LoVo (cell line): ENCODE data around the gene CRB2.

Experiments used
- DNase-seq: peaks from one replicate; pipeline ENCODE4 v3.0.0-alpha.2; 2016; ENCODE audit warnings: low spot score

The CRB2 gene

DNA sequence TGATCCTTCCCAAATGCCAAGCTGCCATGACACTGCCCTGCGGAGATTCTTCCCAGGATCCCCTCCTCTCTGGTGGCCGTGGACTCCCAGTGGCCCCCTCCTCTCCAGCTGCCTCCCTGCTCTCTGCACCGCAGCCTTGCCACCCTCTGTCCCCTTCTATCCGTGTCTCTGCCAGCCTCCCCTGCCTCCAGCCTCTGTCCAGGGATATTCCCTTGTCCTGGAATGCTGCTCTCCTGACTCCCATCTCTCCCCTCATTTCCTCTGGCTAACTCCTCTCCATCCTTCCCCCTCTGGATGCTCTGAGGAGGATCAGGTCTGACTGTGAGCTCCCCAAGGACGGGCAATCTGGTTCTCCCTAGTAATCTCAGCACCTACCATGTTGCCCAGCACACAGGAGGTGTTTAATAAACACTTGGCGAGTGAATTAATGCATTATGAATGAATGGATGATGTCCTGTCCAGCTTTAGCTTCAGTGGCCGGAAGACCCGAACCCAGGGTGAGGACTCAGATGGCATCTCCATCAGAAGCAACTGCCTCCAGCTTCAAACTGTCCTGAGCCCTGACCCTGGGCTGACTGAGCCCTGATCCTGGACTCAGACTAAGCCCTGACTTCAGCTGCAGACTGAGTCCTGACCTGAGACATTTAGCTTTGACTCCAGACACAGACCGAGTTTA lies 7.5 kb upstream of the CRB2 start:
- no peak for DNase-seq

DNA sequence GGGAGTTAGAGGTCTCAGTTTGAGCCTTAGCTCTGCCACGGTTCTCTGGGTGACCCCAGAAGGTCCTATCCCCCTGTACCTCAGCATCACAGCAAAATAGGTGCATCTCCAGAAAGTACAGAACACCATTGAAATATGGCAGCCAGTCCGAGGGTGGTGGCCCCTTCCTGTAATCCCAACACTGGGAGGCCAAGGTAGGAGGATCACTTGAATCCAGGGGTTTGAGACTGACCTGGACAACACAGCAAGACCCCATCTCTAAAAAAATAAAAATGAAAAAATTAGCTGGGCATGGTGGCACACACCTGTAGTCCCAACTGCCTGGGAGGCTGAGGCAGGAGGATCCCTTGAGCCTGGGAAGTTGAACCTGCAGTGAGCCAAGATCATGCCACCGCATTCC lies 7.0 kb upstream of the CRB2 start:
- DNase-seq, result no peak

DNA sequence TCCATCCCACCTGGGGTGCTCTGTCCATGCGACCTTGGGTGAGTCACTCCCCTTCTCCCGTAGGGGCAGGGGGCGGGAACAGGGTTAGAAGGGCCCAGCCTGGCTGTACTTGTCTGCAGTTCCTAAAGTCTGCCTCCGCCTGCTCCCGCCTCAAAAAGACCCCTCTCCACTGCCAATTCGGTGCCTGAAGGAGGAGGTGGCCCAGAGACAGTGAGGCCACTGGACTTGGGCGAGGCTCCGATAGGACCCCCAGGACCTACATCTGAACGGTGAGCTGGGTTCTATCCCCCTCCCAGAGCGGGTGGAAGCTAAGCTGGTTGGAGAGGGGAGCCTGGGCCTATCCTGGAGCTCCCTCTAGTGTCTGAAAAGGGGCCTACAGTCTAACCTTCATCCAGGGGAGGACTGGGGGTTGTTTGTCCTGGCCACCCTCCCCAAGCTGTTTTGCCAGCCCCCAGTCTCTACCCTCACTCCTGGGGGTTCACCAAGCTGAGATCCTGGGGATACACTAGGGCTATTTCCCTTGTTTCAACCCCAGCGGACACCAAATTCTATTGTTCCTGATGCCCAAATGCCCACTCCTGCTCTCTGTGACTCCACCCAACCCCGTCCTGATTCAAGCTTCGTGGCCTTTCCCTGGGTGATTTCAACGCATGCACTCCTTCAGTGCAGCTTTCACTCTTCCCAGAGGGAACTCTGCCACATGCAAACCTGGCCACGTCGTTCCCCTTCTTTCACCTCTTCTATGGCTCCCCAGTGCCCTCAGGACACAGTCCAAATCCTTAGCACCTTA lies 6.1 kb upstream of the CRB2 start:
- DNase-seq, result peak; percentile 65

DNA sequence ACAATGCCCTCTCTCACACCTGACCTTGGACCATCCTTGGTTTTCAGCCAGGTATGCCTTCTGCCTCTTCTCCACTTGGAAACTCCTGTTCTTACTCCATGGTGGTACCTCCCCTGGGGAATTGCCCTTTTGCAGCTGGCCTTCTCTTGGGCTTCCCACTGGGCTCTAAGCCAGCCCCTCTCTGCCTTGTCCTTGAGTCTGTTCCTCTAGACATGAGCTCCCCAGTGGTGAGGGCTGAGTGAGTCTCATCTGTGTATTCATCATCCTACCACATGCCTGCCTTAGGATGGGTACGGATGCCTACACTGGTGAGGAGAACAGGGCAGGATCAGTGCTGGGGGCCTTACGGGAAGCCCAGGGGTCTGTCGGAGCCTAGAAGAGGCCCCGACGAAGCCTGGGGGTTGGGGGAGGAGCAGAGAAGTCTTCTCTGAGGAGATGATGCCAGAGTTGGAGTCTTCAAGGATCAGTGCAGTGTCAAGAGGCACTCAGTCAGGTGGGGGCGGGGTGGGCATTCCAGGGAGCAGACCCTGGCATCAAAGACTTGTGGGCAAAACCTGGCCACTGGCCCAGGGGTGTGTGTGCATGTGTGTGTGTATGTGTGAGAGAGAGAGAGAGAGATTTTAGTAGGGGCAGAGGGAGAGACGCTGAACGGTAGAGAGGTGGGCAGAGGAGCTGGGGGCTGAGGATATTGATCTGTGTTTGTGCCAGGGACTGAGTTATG lies 5.2 kb upstream of the CRB2 start:
- DNase-seq, result no peak

DNA sequence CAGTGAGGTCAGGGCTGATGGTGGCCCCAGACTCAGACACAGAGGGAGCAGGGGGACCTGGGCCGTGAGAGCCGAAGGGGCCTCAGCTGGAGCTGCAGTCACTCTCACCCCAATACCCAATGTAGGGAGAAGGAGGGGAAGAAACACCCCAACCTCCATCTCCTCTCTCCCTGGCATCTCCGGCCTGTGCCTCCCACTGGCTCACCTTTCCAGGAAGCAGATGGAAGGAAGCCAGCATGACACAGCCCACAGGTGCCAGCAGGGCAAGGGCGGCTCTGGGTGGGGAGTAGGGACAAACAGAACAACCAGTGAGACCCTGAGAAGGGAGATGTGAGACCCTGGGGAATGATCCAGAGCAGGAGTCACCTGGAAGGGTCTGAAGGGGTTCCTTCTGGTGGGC lies 3.0 kb upstream of the CRB2 start:
- no peak for DNase-seq

DNA sequence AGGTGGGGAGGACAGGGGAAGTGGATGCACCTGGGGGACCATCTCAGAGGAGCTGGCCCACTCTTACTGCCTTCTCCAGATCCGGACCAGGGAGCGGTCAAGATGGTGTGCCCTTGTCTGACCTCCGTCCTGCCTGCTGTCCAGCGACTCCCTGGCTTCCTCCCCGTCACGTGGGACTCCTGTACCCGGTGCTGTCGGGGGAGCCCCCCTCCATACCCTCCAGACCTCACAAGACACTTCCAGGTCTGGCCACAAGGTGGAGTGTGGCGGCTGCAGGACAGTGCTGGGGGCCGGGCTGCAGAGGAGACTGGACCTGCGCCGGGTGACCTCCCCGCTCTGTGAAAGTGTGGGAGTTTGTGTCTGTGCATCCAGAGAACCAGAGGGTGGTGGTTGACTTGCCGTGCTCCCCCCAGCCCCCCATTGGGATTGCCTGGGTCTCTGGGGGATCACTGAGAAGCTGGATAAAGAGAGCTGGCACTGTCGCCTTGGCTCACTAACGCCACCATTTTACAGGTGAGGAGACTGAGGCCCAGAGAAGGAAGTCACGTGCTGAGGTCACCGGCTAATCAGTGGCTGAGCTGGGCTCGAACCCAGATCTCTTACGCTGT lies 1.9 kb upstream of the CRB2 start:
- peak; percentile 59 for DNase-seq

DNA sequence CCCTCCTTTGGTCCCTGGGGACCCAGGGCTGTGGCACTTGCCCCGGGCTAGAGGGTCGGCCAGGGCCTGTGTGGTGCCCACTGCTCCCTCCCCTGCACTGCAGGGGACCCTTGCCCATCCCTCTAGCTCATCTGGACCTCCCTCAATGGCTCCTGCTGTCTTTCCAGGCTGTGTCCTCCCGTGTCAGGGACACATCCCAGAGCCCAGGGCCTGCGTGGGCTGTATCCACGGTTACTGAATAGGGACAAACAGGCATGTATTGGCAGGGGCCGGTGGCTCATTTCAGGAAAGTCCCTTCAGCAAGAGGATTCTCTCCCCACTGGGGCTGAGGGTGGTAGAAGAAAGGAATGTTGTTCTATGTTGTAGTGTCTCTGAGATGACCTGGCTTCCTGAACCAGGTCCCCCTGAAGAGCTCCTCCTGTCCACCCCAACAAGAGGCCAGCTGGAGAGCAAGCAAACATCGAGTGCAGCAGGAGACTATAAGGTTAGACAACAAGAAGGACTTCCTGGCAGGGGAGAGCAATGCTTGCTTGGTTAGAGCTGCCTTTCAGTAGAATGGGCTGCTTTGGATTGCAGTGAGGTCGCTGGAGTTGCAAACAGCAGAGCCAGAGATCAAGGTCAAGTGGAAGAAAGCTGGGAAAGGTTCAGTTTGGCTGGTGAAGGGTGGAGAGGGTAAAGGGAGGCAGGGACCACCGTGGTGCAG lies 1.0 kb upstream of the CRB2 start:
- no peak for DNase-seq

DNA sequence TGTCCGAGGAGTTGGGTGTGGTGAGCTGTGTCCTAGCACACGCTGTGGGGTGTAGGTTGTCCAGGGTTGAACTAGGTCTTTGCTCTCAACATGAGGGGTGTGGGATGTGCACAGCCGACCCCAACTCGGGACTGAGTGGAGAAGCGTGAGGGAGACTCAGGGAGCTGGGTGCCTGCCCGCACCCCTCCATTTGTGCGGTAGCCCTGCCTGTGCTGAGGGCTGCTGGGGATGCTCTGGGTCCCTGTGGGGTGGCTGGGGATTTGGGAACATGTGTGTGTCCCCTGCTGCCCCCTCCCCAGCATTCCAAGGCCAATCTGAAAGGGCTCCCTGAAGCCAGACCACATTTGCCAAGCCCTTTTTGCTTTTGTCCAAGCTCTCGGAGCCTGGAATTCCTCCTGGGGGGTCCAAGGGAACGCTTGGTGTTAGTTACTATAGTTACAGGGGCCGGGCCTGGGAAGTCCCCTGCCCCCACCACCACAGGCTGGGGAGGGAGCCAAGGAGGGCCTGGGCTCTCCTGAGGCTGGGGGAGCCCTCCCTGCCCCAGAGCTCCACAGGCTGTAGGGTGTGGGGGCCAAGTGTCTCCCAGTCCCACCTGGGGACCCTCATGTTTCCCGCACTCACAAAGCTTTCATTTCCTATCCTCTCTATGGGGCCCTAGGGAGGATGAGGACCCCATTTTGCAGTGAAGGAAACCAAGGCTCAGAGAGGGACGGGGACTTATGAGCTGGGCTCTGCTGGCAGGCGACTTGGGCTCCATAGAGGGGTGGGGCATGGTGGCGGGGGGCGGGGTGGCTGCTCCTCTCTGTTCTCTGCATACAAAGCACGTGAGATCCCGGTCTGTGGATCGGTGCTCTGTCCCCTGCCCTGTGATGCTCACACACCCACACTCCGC lies 1.1 kb downstream of the CRB2 start:
- no peak for DNase-seq

DNA sequence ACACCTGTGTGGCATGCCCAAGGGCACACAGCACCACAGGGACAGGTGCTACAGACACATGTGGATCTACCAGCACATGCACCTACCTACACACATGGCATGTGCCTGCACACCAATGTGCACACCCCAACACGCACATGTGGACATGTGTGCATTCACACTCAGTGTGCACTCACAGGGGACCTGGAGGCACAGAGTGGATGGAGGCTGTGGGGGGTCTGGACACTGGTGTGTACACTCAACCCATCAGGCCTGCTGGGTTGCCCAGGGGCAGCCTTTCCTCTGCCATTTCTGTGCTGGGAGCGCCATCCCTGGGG lies 1.7 kb downstream of the CRB2 start:
- no peak for DNase-seq

DNA sequence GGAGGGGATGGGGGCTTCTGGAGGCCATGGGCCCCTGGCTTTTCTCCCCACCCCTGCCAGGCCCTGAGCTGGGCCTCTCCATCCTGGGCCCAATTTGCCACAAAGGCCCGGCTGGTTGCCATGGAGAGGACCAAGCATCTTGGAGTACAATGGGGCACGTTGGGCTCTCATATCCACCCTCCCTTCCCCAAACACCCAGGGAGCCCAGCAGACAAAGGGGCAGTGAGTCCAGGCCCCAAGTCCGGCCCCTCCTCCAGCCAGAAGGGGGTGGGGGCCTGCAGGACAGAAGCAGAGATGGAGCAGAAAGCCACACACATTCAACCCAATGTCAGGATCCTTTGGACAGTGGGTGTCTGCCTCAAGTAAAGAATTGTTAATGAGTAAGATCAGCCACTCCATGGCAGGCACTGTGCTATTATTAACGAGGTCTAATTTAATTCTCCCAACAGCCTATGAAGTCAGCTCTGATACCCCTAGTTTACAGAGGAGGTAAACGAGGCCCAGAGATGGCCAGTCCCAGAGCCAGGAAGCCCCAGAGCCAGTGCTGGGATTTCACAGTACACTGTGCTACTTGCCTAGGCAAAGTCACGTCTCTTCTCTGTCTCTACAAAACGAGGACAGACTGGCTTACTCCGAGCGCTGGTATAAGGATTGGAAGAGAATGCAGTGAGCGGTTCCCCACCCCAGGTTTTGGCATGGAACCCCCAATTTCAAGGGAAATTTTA lies 2.3 kb downstream of the CRB2 start:
- DNase-seq, result no peak

DNA sequence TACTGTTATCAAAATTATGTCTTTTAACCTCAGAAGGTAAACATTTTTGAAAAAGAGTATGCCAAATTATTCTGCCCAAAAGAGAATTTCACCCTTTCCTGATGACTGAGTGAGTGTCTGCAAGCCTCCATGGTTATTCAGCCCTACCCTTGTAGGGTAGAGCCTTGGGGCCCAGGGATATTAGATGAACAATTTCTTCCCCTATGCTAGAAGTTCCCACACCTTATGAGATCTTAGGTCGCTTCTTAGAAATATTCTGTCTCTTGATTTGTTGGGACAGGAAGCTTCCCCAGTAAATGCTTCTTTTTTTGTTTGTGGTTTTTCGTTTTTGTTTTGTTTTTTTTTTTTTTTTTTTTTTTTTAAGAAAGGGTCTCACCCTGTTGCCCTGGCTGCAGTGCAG lies 3.1 kb downstream of the CRB2 start:
- no peak for DNase-seq

DNA sequence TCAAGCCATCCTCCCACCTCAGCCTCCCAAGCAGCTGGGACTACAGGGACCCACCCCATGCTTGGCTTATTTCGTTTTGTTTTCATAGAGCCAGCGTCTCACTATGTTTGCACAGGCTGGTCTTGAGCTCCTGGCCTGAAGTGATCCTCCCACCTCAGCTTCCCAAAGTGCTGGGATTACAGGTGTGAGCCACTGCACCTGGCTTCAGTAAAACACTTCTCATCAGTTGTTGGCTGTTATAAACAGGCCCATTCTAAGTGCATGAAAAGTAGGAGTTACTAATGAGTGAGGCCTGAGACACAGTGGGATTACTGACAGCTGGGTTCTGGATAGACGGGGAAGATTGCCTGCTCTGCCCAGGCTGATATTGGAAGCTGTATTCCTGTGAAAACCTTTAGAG lies 3.5 kb downstream of the CRB2 start:
- no peak for DNase-seq

DNA sequence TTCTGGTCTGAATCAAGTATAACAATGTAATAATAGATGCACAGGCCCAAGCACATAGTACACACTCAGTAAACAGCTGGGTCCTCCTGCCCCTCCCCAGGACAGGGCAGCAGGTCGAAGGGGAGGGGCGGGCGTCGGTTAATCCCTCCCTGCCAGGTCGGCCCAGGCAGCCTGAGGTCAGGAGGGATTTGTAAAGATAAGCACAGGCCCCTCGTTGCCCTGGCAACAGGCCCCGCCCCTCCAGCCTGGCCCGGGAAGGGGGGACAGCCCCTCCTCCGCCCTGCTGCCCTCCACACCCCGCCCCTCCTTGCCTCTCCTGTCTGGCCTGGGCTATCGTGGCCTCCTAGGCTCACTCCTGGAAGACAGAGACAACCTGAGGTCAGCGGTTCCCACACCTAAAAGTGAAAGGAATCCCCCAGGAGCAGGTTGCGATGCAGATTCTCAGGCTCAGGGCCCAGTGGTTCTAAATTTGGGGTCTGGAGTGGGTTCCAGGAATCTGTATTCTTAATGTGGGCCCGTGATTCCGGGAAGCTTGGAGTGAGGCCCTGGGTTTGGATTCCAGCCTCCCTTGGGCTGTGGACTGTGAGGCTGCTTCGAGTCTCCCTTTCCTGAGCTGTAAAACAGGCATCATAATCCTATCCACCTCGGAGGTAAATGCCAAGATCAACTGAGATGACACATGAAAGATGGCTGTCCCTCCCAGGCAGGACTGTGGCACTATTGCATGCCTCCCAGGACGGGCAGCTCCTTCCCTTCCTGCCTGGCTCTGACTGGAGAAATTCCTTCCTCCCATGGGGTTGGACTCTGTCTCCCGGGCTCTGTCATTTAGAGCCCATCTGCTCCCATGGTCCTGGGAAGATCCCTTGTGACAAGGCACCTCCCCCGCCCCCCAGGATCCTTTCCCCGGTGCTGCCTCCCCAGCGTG lies 4.4 kb downstream of the CRB2 start:
- DNase-seq, result peak; percentile 49

DNA sequence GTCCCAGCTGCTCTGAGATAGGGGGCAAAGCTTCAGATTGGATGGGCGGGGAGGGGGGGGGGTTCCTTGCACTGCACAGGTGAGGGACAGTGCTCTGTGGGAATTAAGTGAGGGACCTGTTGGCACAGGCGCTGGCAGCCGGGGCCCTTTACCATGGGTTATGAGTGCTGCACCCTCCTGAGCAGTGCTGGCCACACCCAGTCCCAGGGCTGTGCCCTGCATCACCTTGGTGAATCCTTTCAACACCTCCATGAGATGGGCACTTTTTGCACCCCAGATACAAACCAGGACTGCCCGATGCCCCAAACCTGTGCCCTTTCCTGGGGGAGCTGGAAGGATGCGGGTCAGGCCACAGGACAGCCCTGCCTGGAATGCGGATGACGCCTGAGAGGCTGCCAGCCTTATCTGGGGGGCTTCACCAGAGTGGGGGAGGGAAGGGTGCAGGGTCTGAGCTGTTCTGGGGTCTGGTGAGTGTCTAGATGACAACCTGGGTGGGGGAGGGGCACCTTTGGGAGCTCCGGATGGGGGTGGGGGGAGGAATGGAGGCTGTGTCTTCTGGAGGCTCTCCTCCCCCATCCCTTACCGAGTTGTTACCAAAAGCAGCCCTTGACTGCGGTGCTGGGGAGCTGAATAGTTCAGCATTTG lies 5.2 kb downstream of the CRB2 start:
- DNase-seq, result no peak

DNA sequence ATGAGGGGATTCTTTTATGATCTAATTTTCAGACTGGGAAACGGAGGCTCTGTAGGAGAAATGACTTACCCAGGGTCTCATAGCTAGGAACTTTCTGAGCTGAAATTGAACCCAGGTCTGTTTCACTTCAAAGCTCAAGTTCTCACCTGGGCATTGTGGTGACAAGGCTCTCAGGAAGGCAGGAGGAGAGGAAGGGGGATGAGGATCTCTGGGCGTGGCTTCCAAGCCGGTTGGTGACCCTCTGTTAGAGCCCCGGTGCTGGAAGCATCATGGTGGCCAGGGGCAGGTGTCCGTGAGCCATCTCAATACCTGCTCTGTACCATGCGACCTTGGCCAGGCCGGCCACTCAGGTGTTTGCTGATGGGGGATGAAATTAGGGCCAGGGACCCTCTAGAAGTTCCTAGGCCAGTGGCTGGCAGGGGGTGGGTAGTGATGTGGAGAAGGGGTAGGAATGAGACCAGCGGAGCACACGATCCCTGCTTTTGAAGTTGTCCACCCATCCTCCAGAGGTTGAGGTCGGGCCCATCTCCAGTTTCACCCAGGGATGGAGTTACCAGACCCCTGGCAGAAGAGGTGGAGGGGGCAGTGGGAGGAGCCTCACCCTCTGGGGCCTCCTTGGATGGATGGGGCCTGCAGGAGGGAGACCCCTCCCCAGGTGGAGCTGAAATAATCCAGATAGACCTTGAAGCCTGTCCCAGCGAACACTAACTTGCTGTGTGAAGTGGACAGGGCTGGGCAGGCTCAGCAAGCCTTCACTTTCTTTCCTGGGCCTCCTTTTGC lies 5.9 kb downstream of the CRB2 start:
- DNase-seq, result no peak

DNA sequence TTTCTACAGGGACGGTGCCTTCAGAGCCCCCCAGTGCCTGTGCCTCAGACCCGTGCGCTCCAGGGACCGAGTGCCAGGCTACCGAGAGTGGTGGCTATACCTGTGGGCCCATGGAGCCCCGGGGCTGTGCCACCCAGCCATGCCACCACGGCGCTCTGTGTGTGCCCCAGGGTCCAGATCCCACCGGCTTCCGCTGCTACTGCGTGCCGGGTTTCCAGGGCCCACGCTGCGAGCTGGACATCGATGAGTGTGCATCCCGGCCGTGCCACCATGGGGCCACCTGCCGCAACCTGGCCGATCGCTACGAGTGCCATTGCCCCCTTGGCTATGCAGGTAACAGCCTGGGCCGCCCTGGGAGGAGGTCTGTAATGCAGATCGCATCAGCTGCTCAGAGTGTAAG lies 6.9 kb downstream of the CRB2 start:
- no peak for DNase-seq

DNA sequence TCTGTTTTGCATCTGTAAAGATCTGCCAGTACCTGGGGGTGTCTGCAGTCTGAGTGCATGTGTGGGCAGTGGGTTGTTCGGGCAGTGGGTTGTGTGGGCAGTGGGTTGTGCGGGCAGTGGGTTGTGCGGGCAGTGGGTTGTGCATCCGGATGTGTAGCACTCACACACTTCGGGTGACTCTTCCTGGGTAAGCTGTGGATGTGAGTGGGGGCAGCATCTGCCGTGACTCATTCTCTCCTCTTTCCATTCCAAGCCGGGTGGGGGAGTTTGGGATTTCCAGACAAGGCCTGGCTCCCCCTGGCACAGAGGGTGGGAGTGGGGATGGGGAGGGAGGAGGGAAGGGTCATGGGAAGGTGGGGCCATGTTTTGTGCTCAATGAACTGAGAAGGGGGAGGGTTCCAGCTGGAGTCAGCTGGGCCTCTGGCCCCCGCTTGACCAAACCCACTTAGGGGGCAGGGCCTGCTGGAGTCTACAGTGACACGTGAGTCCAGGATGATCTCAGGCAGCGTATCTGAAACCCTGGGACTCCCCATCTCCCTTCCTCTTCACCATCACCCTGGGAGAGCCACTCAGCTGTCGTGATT lies 8.3 kb downstream of the CRB2 start:
- DNase-seq, result no peak
